ENCODE data around the gene IGSF10.

IGSF10 gene

DNA sequence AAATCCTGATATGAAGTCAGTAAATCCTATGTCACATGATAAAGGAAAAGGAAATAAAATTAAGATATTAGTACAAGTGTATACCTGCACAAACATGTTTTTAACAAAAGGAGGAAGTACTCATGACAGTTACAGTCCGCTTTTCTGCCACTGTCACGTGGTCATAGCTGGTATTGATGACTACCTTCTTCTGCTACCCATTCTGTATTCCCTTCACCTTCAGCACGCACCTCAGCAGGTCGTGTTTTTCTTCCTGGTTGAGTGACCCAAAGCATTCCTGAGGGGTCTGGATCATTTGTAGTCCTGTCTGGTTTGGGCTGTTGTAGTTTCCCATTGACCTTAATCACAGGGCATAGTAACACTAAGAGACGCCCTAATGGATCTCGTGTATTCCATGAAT, 41.1 kb downstream of the IGSF10 start:
- TF ChIP-seq ZNF274 (IDR thresholded peaks at IDR 0.05; ENCODE audit: low read depth, low read length), result no peak
- no peak overlapping the region for H3K4me3 ChIP-seq (ENCODE audit: low read length)

DNA sequence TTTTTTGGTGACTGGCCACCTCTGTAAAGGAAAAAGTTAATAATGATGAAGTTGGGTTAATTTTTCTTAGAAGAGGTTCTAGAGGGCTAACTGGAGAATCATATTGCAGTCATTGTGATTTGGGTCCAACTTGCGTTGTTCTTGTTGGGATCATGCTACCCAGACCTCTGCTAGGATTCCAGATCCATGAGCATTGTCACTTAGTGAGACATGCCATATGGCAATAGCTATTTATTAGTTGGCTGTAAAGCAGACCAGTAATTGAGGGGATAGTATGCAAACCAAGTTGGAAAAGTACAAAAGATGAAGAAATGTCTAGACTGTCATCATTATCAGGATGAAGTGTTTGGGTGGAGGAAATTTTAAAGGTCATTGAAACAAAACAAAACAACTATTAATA, 45.6 kb downstream of the IGSF10 start:
- H3K4me3 ChIP-seq (ENCODE audit: low read length), result no peak overlapping the region
- no peak for TF ChIP-seq ZNF274 (IDR thresholded peaks at IDR 0.05; ENCODE audit: low read depth, low read length)

DNA sequence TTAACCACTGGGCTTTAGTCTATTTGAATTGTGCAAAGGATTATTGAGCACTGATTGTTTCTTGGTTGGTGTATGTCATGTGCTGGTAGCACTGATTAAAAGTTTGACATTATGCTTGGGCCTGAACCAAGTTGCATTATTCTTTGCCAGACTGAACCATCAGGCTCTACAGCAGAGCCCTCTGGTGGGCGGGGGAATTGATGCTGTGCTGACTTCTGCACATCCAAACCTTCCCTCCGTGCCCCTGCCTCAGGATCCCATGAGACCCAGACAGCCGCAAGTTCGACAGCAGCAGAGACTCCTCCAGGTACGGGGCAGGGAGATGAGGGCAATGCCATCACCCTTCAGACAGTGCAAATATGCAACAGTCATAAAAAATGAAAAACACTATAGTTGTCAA, 47.9 kb downstream of the IGSF10 start:
- TF ChIP-seq ZNF274 (IDR thresholded peaks at IDR 0.05; ENCODE audit: low read depth, low read length), result no peak
- no peak overlapping the region for H3K4me3 ChIP-seq (ENCODE audit: low read length)
